Stimulated activated CD8-positive, alpha-beta memory T cell treated with anti-CD3 and anti-CD28 coated beads, Interleukin-7, amount 100 ng/mL, for 4 hours (primary cell): ENCODE data around the gene SEC14L6.
"Not testable (repeated sequence)": the region's sequence is repeated elsewhere in the genome, so short reads cannot be mapped to it uniquely, and the experiment has no call there.

Experiments used
- DNase-seq, 2 donors: peaks; one replicate each; pipeline ENCODE4 v3.0.0-alpha.2; 2020; ENCODE audit warnings: low read depth in 2 of 2

Gene SEC14L6

DNA sequence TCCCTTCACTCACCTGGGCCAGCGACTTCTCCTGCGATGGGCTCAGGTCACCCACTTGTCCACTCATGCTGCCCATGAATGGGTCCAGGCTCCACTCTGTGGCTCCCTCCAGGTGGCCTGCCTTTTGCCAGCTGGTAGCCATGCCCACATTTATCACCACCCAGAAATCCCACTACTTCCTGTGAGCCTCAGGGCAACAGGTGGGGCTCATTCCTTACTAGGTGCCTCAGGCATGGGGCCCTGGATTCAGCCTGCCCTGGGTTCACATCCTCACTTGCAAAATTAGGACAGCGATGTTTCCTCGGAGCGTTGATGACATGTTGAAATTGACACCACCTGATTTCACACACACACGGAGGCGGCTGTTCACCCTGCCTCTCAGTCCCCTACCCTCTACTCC lies at the start of gene SEC14L6:
Gene SEC14L6 (minus strand): TSS at position 126 of the 400 bp plus-strand sequence. CDS start 59 bp downstream, at position 67.
- DNase-seq, result no peak

DNA sequence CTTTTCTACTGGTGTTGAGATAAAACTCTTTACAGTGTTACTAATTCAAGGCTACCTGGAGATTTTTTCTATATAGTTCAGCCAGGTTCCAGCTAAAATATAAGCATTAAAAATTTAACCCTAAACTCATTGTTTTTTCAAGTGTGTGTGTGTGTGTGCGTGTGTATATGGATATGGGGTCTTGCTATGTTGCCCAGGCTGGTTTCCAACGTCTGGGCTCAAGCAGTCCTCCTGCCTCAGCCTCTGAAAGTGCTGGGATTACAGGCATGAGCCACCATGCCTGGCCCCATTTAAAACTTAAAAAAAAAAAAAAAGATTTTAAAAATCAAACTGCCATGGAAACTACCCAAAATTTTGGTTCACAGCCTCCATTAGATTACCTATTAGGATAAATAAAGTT lies 49.7 kb upstream of the SEC14L6 start:
- DNase-seq, result no peak

DNA sequence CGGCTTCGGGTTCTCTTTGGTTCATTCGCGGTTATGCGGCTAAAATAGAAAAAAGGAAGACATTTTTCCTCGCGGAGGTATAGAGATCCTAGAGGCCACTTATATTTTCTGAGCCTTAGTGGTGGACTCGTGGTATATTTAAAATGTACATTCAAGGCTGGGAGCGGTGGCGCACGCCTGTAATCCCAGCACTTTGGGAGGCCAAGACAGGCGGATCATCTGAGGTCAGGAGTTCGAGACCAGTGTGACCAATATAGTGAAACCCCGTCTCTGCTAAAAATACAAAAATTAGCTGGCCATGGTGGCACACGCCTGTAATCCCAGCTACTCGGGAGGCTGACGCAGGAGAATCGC lies 45.8 kb upstream of the SEC14L6 start:
- DNase-seq, result not testable (repeated sequence)

DNA sequence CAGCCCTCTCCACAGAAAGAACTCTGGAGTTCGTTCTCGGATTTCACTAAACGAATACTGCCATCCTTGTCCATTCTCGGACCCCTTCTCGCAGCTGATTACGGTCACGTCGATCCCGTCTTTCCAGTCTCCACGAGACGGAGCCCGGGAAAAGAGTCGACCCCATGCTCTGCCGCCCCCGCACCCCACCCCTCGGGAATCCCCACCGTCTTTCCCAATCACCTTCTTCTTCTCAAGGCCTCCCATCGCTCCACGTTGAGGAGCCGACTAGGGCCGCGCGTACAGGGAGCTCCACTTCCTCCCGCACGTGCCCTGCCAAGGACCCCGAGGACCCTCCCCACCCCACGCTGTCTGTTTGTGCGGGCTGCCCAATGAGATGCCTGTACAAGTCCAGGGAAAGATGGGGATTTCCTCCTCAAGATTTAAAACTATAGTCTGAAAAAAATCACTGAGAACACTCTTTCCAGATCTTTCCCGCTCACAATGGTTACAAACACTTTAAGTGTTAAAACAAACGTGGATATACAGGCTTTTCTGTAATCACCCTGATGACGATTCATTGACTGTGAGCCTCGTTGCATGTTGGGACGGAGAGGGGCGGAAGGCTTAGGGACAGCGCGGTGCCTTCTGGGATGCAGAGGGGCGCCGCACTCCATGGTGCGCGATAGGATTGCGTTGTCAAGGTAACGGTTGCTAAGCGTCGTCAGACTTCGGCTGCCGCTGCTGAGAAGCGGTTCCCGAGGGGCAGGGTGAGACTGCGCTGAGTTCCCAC lies 45.2 kb upstream of the SEC14L6 start, which contains the start of gene PES1:
Gene PES1 (minus strand): TSS at position 323 of the 772 bp plus-strand sequence. CDS start 77 bp downstream, at position 246.
- DNase-seq, result peak; percentile 92 to 93

DNA sequence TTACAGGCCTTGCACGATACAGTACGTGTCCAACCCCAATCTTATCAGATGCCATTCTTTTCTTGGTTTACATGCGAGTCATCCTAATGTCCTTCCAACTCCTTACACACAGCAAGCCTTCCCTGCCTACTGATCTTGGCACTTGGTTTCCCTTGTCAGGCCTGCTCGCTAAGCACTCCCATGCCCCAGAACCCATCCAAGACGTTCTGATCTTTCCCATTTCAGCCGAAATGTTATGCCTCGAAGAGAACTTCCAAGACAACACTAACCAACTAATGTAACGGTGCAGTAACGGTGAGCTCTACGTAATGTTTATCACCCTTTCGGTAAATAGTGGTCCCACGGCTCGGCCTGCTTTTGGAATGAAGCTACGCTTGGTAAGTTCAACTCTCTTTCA lies 44.6 kb upstream of the SEC14L6 start:
- no peak for DNase-seq

DNA sequence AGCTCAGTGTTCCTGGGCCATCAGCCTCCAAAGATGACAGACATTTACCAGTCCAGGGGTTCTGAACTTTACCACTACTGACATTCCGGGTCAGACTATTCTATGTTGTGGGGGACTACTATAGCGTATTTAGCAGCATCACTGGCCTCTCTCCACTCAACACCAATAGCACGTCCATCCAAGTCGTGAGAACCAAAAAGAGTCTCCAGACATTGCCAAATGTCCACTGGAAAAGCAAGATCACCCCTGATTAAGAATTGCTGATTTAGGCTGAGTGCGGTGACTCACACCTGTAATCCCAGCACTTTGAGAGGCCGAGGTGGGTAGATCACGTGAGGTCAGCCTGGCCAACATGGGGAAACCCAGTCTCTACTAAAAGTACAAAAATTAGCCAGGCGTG lies 39.9 kb upstream of the SEC14L6 start:
- no peak for DNase-seq

DNA sequence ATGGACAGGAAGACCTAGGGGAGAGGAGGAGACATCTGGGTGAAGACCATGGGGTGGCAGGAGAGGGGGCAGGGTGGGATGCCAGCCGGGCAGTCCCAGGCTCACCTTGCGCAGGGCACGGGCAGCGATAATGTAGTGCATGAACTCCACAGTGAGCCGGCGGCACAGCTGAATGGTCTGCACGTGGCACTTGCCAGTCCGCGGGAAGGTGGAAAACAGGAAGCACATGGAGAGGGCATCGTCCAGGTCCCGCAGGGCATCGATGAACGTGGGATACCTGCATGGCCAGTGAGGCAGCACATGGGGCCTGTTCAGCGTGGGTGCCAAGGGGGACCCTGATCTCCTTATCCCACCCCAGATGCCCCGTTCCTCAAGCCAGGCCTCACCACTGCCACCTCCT lies 37.9 kb upstream of the SEC14L6 start:
- DNase-seq, result no peak

DNA sequence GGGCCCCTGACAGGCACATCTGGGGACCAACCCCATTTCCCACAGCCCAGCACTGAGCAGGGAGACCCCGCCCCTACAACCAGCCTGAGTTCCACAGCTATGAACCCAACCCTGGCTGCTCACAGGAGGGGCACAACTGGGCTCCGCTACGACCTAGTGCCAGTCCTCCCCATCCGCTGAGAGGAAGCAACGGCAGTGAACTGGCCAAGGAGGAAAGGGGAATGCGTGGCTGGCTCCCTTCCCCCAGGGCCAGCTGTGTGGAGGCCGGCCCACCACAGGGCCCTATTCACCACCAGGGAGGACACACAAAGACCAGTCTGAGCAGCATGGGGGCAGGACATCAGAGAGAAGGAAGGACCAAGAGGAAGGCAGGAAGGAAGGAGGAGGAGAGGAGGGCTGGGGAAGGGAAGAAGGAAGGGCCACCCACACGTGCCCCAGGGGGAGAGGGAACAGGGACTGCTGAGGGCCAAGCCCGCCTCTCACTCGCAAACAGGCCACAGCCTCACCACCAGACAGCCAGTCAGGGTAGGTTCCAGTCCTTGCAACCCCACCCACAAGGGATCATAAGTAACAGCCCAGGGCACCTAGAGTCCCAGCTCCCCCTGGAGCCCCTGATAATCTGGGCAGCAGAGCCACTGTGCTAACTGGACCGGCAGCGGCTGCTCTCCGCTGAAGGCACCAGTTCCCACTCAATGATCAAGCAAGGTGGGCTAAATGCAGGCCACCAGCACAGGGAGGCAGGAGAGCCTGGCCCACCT lies 36.4 kb upstream of the SEC14L6 start:
- DNase-seq, result no peak

DNA sequence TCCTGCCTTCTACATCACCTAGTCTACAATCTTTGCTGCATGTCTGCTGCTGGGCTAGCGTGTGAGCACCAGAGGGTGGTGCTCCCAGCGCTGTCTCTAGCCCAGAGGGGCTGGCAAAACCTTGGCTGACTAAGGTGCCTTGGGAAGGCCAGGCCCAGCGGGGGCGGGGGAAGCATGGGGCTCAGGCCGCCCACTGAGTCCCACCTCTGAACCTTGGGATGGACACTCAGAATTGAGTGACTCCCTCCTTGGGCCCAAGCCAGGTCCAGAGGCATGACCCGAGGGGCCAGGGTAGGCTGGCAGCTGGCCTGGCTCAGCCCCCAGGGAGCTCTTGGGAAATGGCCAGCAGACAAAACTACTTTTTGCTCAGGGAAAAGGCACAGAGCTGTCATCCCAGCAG lies 35.5 kb upstream of the SEC14L6 start:
- DNase-seq, result no peak

DNA sequence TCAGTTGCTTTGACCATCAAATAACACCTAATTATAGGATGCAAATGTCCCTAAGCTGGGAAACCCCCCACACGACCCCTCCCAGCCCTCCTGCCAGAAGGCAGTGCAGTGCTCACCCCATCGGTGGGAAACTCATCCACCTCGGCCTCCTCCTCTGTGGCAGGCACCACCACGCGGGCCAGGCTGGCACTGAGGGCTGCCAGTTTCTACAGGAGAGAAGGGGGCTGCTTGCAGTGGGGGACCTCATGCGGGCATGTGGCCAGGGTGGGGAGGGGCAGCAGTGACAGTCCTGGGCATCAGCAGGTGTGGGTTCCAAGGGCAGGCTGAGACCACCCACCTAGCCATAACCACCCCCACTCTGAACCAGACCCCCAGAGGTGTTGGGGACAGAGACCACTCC lies 34.4 kb upstream of the SEC14L6 start:
- no peak for DNase-seq

DNA sequence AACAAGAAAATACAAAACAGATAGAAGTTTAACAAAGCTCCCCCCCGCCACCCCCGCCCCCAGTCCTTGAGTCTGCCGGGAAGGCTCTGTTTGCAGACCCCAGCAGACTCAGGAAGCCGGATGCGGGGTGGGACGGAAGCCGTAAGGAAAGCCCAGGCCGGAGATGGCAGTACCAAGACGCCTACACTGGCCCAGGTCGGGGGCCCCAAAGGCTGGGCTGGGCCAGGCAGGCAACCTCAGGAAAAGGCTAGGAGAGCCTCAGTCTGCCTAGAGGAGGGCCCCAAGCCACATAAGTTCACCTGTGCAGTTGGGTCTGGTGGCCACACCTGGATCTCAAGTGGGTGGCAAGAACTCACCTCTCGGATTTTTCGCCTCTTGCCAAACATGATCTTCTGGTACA lies 31.9 kb upstream of the SEC14L6 start:
- DNase-seq, result no peak

DNA sequence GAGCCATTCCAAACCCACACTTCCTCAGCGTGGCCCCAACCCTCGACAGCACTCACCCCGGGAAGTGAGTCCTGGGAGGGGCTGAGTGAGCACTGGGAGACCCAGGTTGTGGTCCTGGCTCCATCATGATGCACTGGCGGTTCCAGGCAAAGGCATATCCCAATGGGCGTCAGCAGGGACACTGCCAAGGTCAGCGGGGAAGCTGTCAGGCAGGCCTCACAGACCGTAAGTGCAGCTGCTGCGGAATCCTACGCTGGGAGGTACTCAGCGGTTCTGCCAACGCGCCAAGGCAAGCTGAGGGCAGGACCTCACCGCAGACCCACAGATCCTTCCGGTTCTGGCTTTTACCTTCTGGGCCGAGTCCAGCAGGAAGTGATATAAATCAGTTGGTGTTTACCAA lies 29.3 kb upstream of the SEC14L6 start:
- DNase-seq, result no peak

DNA sequence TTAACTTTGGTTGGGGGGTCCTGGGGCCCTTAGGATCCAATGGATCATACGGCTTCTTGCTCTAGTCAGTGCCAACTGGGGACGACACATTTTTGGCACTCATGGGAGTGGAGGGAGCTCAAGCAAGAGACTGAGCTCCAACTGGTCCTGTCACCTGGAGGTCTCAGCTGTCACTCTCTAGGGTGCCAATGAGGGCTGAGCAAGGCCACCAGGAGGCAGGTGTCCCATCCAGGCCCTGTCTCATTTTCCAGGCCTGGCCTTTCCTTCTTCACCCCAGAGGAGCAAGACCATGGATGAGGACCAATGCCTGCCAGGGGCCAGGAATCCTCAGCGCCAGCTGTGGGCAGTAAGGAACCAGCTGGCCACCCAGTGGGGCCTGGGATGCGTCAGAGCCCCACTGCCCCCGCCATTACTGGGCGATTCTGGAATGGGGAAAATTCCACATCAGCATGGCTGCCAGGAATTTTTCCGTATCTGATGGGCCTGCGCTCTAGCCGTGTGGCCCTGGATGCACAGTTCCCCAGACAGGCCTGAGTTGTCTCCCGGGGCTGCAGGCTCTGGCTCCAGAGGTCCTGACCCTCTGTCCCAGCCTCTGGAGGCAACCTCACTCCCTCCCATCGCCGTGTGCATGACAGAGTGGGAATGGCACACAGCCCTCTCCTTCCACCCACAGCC lies 28.6 kb upstream of the SEC14L6 start:
- no peak for DNase-seq

DNA sequence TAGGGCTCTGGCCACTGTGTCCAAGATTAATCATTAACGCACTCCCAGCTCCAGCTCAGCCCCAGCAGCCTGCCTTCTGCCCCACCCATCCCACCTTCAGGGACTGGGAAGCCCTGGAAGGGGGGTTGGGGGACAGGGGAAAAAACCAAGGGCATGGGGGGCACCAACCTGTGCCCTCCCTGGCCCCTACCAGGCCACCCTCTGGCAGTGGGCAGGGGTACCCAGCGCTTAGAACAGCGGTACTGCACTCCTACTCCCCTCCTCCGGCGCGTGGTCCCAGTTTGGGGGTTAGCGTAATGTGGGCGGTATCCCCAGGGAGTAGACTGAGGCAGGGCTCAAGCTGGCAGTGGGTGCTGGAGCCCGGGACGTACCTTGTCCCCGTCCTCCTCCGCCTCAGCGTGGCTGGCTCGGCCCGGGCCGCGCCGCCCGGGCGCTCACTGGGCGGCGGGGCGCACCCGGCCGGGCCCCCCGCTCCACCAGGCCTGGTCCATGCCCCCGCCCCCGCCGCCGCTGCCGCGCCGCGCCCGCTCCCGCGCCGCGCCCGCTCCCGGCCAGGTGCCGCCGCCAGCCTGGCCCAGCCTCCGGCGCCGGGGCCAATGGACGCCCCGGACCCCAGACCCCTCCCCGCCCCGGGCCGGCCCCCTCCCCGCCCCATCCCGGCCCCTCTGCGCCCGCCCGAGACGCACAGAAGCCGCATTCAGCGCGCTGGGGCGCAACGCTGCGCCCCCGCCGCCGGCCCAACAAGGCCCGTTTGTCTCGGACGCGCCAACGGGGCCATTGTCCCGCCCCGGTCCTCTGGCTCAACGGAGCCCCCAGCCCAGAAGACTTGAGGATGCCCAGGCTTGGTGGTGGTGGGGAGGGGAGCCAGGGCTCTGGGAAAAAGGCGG lies 27.8 kb upstream of the SEC14L6 start, which contains the start of gene GAL3ST1:
Gene GAL3ST1 (minus strand): TSS at position 571 of the 887 bp plus-strand sequence. CDS start 17,273 bp downstream, outside the sequence.
- no peak for DNase-seq

DNA sequence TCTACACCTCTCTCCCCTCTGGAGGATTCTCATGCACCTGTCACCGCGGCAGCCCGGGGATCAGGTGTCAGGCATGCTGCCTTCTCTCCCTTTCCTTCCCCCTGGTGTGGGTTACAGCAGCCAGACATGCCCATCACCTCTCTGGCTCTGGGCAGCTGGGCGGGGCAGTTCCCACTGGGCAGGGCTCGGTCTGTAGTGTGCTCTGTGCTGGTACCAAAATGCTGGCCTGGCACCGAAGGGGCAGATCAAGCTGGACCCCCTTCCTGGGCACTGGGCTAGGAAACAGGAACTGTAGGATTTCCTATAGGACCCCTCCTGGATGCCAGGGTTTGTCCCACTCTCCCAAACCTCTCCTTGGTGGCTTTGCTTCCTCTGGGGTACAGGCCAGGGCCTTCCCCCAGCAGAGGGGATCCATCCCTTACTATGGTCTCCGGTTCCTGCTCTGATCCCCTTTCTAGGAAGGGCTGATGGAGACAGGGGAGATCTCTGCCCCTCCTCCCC lies 27.1 kb upstream of the SEC14L6 start:
- no peak for DNase-seq

DNA sequence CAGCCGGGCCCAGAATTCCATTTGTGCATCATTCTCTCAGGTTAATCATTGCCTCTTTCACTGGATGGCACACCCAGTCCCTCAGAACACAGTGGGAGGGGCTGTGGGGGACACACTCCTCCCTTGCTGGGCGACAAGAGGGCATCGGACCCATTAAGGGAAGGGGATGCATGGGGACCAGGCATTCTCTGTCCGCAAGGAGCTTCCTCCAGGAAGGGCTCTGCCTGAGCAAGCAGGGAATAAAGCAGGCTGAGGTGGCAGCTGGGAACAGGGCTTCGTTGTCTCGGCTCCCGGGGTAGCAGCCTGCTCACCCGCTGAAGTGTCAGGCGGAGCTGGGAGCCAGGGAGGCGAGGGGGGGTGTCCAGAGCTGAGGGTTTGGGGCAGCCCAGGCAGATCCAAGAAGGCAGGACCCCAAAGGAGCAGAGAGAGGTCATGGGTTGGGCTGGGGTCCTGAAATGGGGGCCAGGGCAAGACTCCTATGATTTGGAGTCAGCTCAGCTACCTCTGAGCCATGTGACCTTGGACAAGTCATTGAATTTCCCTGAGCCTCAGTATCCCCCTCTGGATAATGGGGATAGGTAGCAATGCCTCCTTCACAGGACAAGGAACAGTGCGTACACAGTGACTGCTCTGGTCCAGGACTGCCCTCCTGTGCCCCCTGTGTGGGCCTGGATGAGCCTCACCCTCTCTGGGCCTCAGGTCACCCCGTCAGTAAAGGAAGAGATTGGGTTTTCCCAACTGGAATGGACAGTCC lies 26.5 kb upstream of the SEC14L6 start:
- no peak for DNase-seq

DNA sequence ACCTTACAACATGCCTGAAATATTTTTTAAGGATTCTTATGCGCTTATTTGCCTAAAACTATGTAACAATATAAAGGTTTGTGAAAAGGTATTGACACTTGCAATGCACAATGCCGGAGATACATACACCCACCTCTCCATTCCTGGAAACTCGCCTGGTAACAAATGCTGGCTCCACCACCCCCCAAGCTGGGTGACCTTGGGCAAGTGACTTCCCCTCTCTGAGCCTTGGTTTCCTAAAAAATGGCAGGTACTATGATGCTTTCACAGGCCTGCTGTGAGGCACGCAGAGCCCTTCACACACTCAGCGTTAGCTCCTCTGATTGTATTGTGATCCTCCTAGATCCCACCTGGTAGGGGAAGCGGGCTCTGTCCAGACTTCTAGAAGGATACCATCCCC lies 25.7 kb upstream of the SEC14L6 start:
- DNase-seq, result no peak

DNA sequence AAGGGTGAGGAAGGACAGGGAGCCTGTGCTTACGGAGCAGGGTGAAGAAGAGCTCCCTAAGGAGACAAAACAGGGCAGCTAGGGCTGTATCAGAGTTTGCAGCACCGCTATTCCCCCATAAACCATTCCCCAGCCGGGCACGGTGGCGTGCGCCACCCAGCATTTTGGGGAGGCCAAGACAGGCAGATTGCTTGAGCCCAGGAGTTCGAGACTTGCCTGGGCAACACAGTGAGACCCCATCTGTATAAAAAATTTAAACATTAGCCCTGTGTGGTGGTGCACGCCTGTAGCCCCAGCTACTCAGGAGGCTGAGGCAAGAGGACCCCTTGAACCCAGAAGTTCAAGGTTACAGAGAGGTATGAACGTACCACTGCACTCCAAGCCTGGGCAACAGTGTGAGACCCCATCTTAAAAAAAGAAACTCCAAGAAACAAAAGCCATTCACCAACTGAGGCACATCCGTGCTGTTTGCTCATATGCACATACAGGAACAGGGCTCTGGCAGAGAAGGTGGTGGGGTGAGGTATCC lies 23.2 kb upstream of the SEC14L6 start:
- DNase-seq, result no peak

DNA sequence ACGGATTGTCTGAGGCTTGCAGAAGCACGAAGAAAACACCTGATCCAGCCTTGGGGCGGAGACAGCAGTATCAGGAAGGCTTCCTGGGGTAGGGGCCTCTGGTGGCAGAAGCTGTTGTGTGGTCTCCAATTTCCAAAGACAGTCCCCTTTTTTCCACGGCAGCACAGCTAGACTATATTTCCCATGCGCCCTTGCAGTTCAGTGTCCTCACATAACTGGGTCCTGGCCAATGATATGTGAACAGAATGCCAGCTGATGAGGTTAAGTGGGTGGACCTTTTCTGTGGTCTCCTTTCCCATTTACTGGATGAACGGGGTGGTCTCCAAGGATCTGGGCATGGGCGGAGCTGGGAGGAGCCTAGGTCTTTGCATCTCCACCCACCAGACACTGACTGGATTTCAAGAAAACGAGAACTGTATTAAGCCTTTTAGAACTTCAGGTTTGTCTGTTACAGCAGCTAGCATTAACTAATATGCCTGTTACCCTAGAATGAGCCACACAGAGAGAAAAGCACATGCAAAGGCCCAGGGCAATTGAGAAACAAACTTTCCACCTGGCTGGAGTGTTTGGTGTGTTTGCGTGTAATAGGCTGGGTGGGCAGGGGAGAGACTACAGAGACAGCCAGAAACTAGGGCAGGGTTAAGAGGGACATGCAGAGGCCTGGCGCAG lies 21.7 kb upstream of the SEC14L6 start:
- no peak for DNase-seq

DNA sequence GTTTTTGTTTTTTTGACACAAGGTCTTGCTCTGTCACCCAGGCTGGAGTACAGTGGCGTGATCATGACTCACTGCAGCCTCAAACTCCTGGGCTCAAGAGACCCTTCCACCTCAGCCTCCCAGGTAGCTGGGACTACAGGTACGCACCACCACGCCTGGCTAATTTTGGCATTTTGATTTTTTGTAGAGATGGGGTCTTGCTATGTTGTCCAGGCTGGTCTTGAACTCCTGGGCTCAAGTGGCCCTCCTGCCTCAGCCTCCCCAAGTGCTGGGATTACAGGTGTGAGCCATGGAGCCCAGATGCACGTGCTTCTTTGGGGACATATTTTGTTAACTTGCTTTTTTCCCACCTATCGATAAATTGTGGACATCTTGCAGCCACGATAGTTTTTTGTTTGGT lies 20.7 kb upstream of the SEC14L6 start:
- DNase-seq, result not testable (repeated sequence)
